GM19397 (cell line): ENCODE measurements around the gene ANO1.
"Not testable (repeated sequence)": the region's sequence is repeated elsewhere in the genome, so short reads cannot be mapped to it uniquely, and the experiment has no call there.

Experiments used
- ATAC-seq: cut with Tn5 transposase; IDR thresholded peaks from one replicate; pipeline ENCODE4 v1.9.1; 2021; ENCODE audit warnings: mild to moderate bottlenecking, moderate library complexity; ENCODE audit not compliant: unreplicated experiment

The ANO1 gene

DNA sequence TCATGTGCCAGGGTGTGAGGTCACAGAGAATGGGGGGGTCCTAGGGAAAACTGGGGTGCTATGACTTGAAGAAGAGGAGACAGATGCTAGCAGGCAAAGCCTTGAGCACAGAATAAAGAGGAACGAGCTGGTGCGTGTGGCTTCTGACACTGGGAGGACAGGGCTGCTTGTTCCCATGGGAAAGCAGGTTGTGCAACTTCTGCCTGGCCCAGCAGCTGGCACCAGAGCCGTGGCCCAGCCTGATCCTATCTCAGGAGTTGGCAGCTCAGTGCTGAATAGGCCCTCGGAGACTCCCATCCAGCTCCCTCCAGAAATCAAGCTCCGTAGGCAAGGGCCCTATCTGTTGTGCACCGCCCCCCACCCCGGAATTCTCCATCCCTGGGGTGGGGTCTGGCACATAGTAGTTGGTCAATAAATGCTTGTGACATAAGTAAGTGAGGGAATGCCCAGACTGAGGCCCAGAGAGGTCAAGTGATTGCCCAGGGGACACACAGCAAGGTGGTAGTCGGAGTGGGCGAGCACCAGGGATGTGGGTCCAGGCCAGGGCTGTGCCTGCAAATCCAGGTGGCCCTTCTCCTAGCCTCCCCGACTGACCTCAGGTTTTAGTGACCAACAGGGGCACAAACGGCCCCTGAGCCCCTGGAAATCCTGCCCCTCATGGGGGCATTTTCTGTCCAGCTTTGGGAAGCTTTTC, 105.5 kb downstream of the ANO1 start:
- ATAC-seq: no peak

DNA sequence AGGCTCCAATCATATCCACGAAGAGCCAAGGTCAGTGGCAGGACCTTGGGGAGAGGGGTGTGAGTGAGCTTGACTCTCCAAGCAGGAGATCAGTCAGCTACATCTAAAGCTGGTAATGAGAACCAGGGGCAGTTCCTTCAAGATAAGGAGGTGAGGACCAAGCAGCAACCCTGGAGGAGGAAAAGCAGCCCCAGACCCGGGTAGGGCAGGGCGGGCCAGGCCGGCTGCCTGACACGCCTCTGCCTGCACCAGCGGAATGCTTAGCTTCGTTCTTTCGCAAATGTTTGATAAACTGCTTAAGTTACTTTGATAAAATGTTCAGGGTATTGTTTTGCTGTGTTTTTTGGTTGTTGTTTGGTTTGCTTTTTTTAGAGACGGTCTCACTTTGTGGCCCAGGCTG, 106.3 kb downstream of the ANO1 start:
- ATAC-seq: no peak

GRCh38 chr11:70185348-70186055, 107.4 kb downstream of the ANO1 start:
- no peak for ATAC-seq

DNA sequence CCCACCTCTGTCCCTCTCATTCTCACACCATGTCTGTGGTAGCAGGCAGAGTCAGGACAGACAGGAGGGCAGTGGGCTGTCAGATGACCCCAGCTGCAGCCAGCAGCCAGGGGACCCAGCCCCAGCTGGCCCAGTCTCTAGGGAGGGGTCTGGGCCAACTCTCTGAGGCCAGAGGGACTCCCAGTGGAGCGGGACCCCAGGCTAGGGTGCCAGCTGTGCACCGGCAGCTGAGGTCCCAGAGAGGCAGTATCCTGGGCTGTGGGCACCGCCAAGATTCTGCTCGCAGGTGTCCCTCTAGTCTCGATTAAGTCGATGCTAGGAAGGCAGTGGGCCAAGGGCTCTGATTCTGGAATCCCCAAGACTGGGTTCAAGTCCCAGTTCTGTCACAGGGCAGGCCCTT, 108.3 kb downstream of the ANO1 start:
- ATAC-seq: no peak

- no peak for ATAC-seq
Measured at GRCh38 chr11:70186936-70187335, 108.8 kb downstream of the ANO1 start.

- no peak for ATAC-seq
Measured at GRCh38 chr11:70187771-70188170, 109.7 kb downstream of the ANO1 start.

DNA sequence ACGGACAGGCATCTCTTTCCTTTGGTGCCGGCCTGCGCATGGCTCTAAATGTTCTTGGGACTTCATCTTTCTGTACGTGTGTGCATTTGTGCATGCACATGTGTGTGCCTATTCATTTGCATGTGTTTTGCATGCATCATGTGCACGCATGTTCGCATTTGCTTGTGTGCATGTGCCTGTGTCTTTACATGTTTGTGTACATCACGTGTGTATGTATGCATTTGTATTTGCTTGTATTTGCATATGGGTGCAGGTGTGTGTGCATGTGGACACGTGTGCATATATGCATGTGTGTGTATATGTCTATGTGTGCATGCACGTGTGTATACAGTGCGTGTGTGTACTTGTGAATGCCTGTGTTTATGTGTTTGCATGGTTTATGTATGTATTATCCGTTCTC, 111.5 kb downstream of the ANO1 start:
- no peak for ATAC-seq

DNA sequence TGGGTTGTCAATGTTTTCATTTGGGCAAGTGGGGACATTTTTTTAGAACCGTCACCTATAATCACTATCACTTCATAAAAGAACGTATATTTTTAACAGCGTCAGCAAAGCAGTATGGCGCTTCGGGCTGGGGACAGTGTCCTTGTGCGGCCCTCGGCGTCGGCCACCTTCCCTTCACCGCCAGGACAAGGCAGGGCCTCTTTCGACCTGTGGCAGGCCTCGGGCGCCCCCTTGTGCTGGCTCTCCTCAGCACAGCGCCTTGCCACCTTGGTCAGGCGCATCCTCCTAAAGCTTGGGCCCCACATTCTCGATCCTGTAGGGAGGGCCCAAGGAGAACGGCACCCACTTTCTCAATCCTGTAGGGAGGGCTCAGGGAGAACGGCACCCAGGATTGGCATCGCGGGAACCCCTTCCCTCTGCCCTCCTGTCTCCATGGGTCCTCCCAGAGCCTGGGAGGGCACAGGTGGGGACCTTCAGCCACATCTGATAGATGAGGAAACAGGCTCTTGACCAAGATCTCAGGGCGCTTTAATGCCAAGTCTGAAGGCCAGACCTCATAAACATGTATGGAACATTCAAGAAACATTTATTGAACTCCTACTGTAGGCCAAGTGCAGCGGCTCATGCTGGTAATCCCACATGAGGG, 113.5 kb downstream of the ANO1 start:
- no peak for ATAC-seq

DNA sequence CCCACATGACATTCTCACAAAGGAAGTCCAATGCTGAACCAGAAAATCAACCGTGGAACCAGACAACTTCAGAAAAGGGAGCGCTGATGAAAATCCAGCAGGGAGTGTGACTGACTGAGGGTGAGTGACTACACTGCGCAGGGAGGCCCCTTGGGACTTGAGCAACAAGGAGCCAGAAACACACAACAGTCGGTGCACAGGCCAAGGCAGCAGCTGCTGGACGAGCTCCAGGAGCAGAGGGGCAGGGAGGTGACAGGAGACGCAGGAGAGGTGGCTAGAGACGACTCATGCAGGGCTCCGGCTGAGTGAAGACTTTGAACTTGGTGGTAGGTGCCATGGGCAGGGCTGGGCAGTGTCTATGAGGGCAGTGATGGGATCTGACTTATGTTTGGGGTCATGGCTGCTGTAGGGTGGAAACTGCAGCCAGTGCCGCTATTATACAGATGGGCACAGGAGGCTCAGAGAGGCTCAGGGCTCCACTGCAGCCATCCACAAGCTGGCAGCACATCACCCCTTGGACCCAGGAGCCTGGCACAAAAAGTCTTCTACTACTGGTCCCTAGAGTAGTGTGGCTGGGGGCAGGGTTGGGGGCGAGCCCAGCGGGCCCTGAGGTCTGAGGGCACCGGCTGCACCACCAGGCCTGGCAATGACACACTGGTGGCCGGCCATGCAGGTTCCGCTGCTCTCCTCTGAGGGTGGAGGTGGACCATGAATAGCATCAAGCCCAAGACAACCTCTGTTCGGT, 114.7 kb downstream of the ANO1 start:
- ATAC-seq: no peak

- no peak for ATAC-seq
Measured at GRCh38 chr11:70193411-70194292, 115.5 kb downstream of the ANO1 start.

DNA sequence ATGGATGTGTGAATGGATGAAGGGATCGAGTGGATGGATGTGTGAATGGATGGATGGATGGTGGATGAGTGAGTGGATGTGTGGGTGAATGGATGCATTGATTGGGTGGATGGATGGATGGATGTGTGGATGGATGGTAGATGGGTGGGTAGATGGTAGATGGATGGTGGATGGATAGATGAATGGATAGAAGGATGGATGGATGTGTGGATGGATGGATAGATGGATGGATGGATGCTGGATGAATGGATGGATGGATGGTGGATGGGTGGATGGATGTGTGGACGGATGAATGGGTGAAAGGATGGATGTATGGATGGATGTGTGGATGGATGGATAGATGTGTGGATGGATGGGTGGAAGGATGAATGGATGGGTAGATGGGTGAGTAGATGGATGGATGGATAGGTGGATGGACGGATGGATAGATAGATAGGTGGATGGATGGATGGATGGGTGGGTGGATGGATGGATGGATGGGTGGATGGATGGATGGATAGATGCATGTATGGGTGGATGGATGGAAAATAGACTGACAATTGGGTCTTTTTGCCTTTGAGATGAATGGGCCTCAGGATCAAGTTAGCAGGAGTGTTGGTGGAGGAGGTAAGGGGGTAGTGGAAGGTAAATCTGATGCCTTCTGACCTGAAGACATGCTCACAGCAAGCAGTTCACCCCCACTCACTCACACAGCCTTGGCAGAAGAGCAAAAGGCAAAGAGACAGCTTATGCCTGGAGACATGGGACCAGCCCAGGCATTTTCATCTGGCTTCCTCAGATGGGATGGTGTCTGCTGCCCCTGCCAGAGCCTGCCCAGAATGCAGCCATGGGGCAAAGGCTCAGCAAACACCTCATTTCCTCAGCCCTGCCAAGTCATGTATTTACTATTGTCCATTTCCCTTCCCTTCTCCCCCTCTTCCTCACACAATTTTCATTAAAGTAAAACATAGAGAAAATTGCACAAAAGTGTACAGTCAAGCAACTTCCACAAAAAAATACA, 117.0 kb downstream of the ANO1 start:
- no peak for ATAC-seq

- no peak for ATAC-seq
Measured at GRCh38 chr11:70200212-70200844, 122.2 kb downstream of the ANO1 start.

GRCh38 chr11:70201047-70201446, 122.9 kb downstream of the ANO1 start:
- ATAC-seq: not testable (repeated sequence)

GRCh38 chr11:70201882-70202861, 124.1 kb downstream of the ANO1 start:
- no peak for ATAC-seq

DNA sequence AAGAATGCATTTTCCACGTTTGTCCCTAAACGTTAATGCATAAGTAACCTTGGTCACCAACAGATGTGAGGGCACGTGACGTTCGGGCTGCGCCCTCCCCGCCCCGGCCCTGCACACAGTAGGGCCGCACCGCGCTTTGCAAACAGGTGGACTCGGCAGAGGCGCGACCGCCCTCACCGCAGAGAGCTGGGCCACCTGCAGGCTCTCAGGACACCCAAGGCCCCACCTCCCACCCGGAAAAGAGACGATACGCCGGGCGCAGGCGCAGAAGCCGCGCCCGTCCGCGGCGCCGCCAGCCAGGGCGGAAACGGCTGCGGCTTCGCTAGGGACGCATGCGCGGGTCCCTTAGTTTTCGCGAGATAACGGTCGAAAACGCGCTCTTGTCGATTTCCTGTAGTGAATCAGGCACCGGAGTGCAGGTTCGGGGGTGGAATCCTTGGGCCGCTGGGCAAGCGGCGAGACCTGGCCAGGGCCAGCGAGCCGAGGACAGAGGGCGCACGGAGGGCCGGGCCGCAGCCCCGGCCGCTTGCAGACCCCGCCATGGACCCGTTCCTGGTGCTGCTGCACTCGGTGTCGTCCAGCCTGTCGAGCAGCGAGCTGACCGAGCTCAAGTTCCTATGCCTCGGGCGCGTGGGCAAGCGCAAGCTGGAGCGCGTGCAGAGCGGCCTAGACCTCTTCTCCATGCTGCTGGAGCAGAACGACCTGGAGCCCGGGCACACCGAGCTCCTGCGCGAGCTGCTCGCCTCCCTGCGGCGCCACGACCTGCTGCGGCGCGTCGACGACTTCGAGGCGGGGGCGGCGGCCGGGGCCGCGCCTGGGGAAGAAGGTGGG, 125.0 kb downstream of the ANO1 start, which contains the start of gene FADD:
TSS of gene FADD (plus strand) at position 377 of the 831 bp plus-strand sequence. CDS start at position 541, 164 bp downstream.
- ATAC-seq: peak; percentile 77

- ATAC-seq: peak; percentile 35
Measured at GRCh38 chr11:70203751-70204465, 125.8 kb downstream of the ANO1 start.
